IMR-90 (cell line): ENCODE data around the gene TOMM40L. TPM values are rescaled to one million over a fixed set of nuclear protein-coding genes. Genes with fewer than 3 reads are reported as not detected.

Source experiments
- ATAC-seq: fragments of 200-7000 bp; cut with Tn5 transposase; 2 replicates; pipeline ENCODE4 v1.9.1; 2020; ENCODE audit warnings: low read depth, mild to moderate bottlenecking, moderate library complexity
- BruUV-seq: library from RNA; stranded (reverse); fragments of 400-500 nt; replicated peaks from 2 replicates; lab custom pipeline; 2021; lab: Mats Ljungman, UMichigan
- CTCF ChIA-PET: fragments of 300-600 bp; formaldehyde crosslinking; extraction: SDS; loops from one replicate; lab custom pipeline; 2021; ENCODE audit warnings: antibody characterized with exemption; lab: Yijun Ruan, JAX
- POLR2A ChIA-PET: fragments of 300-600 bp; sonication (Branson Sonifier 250); formaldehyde crosslinking; loops from one replicate; lab custom pipeline; 2022; ENCODE audit warnings: antibody characterized with exemption; ENCODE audit not compliant: unreplicated experiment; lab: Charles Lee
- DNase-seq: peaks from one replicate; pipeline ENCODE4 v3.0.0; 2013
- H2AFZ ChIP-seq: replicated peaks from 2 replicates; pipeline ENCODE3; 2013; ENCODE audit warnings: low read length, mild to moderate bottlenecking; ENCODE audit not compliant: poor library complexity
- H2AK5ac ChIP-seq: 2 replicates; pipeline ENCODE4 v1.6.1; 2013; ENCODE audit warnings: low read depth, low read length, inconsistent platforms
- H2AK9ac ChIP-seq: replicated peaks from 2 replicates; pipeline ENCODE3; 2013; ENCODE audit warnings: mild to moderate bottlenecking, low read depth, low read length, moderate library complexity; ENCODE audit not compliant: poor library complexity
- H2BK120ac ChIP-seq: 2 replicates; pipeline ENCODE4 v1.6.1; 2013; ENCODE audit warnings: low read depth, low read length, inconsistent platforms
- H2BK15ac ChIP-seq: 3 replicates; pipeline ENCODE4 v1.6.1; 2013; ENCODE audit warnings: low read depth, low read length, inconsistent platforms
- H2BK20ac ChIP-seq: 2 replicates; pipeline ENCODE4 v1.6.1; 2013; ENCODE audit warnings: low read depth, mild to moderate bottlenecking, inconsistent platforms, low read length, moderate library complexity
- H2BK5ac ChIP-seq: 2 replicates; pipeline ENCODE4 v1.6.1; 2013; ENCODE audit warnings: mild to moderate bottlenecking, low read depth, low read length, inconsistent platforms; ENCODE audit not compliant: poor library complexity, severe bottlenecking
- H3K14ac ChIP-seq: replicated peaks from 2 replicates; pipeline ENCODE4 v1.6.1; 2013; ENCODE audit warnings: low read depth, low read length, inconsistent platforms
- H3K18ac ChIP-seq: 2 replicates; pipeline ENCODE4 v1.6.1; 2013; ENCODE audit warnings: low read depth, low read length, control low read depth
- H3K23ac ChIP-seq: 2 replicates; pipeline ENCODE4 v1.6.1; 2013; ENCODE audit warnings: low read depth, low read length, inconsistent platforms
- H3K27ac ChIP-seq: 2 replicates; pipeline ENCODE4 v1.5.1; 2013; ENCODE audit warnings: mild to moderate bottlenecking, control low read depth, low read length; ENCODE audit not compliant: insufficient read depth
- H3K27me3 ChIP-seq: 2 replicates; pipeline ENCODE4 v1.6.1; 2013; ENCODE audit warnings: low read length; ENCODE audit not compliant: control insufficient read depth, insufficient read depth
- H3K36me3 ChIP-seq: 2 replicates; pipeline ENCODE4 v1.6.1; 2013; ENCODE audit warnings: low read length, mixed read lengths; ENCODE audit not compliant: control insufficient read depth, insufficient read depth
- H3K4ac ChIP-seq: 2 replicates; pipeline ENCODE4 v1.6.1; 2013; ENCODE audit warnings: low read depth, low read length, inconsistent platforms
- H3K4me1 ChIP-seq: 2 replicates; pipeline ENCODE4 v1.6.1; 2013; ENCODE audit warnings: low read length, mixed read lengths; ENCODE audit not compliant: control insufficient read depth, insufficient read depth
- H3K4me2 ChIP-seq: 2 replicates; pipeline ENCODE4 v1.6.1; 2013; ENCODE audit warnings: low read depth, mild to moderate bottlenecking, control low read depth, low read length, moderate library complexity
- H3K4me3 ChIP-seq: 2 replicates; pipeline ENCODE4 v1.5.1; 2013; ENCODE audit warnings: low read depth, mild to moderate bottlenecking, control low read depth, low read length, moderate library complexity; ENCODE audit not compliant: insufficient read depth
- H3K56ac ChIP-seq: 2 replicates; pipeline ENCODE4 v1.6.1; 2013; ENCODE audit warnings: low read length, inconsistent platforms; ENCODE audit not compliant: insufficient read depth; ENCODE audit errors: extremely low read depth
- H3K79me1 ChIP-seq, 2 experiments: 2 replicates each; pipeline ENCODE4 v1.6.1; 2013; ENCODE audit warnings: low read length in 2 of 2, inconsistent platforms in 1 of 2, low read depth in 1 of 2
- H3K9ac ChIP-seq: 2 replicates; pipeline ENCODE4 v1.6.1; 2013; ENCODE audit warnings: low read depth, low read length, control low read depth
- H3K9me1 ChIP-seq: 2 replicates; pipeline ENCODE4 v1.6.1; 2013; ENCODE audit warnings: low read length, inconsistent platforms; ENCODE audit not compliant: insufficient read depth
- H3K9me3 ChIP-seq: 2 replicates; pipeline ENCODE4 v1.6.1; 2013; ENCODE audit warnings: low read length; ENCODE audit not compliant: control insufficient read depth, insufficient read depth
- H4K20me1 ChIP-seq: 2 replicates; pipeline ENCODE4 v1.6.1; 2013; ENCODE audit warnings: low read length, inconsistent platforms; ENCODE audit not compliant: insufficient read depth
- H4K5ac ChIP-seq: 2 replicates; pipeline ENCODE4 v1.6.1; 2013; ENCODE audit warnings: mild to moderate bottlenecking, low read depth, low read length, control low read depth
- H4K8ac ChIP-seq, 2 experiments: 2 replicates each; pipeline ENCODE4 v1.6.1; 2013; ENCODE audit warnings: low read depth in 2 of 2, low read length in 2 of 2, control low read depth in 1 of 2, inconsistent platforms in 1 of 2
- H4K91ac ChIP-seq: 2 replicates; pipeline ENCODE4 v1.6.1; 2013; ENCODE audit warnings: low read depth, low read length, inconsistent platforms; ENCODE audit not compliant: insufficient read depth
- CEBPB ChIP-seq: IDR thresholded peaks from 2 replicates; pipeline ENCODE4 v1.6.1; 2012; ENCODE audit warnings: low read depth, low read length, improper control_type of control experiment
- CHD1 ChIP-seq: IDR thresholded peaks from 2 replicates; pipeline ENCODE4 v1.6.1; 2012; ENCODE audit warnings: low read depth, low read length, improper control_type of control experiment
- RFX5 ChIP-seq: IDR thresholded peaks from 2 replicates; pipeline ENCODE4 v1.8.0; 2012; ENCODE audit warnings: low read depth, mild to moderate bottlenecking, low read length, moderate library complexity
- WGBS, 2 experiments: methylation state at CpG; one replicate each; pipeline versions ENCODE4 v1.1.5 to v1.1.7; 2013; ENCODE audit warnings: missing lambda C conversion rate in 2 of 2; ENCODE audit not compliant: insufficient read length in 1 of 2; ENCODE audit errors: extremely low coverage in 2 of 2; 5-methylcytosine and 5-hydroxymethylcytosine counted together
- dilution Hi-C: fragments of 300-500 bp; cut with HindIII; formaldehyde crosslinking; loops from one replicate; pipeline ENCODE4 v1.14.3; 2018; ENCODE audit warnings: low sequenced_read_pairs; ENCODE audit not compliant: unreplicated experiment
- in situ Hi-C: fragments of 300-500 bp; cut with MboI; formaldehyde crosslinking; loops from 3 replicates; pipeline ENCODE4 v1.14.3; 2019; ENCODE audit warnings: low sequenced_read_pairs, inconsistent platforms, mixed read lengths
- intact Hi-C: fragments of 100-400 bp; cut with micrococcal nuclease; formaldehyde crosslinking; loops from 2 replicates; pipeline ENCODE4 v1.10.0; 2022
- polyA plus RNA-seq, 3 experiments: library from polyadenylated mRNA; depleted of rRNA; stranded (reverse); fragments of >200 nt; gene quantifications; 2 replicates each; pipeline ENCODE4 v1.2.3, GENCODE V29; 2012; ENCODE audit warnings: low replicate concordance in 1 of 3
- total RNA-seq: library from RNA; depleted of rRNA; stranded (reverse); fragments of >200 nt; gene quantifications from 2 replicates; pipeline ENCODE4 v1.2.3, GENCODE V29; 2012

TOMM40L gene
- total and polyA plus RNA-seq, 2 of the 4 experiments (the other 2 are of a cell fraction) = 7.7 to 12.5 TPM

DNA sequence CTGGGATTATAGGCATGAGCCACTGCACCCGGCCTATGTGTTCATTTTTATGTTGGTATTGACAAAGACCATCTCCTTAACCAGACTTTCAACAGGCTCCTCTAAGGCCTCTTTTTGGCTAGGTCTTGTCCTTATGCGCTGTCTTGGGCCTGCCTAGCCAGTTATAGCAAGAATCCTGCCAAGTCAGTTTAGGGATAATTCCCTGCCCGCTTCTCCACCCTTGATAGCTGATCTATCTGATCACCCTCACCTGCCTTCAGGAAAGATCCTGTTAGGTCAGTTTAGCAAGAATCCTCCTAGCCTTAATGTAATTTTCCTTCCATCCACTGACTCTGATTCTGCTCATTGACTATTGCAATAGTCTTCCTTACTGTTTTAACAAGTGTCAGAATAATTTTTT, 46.2 kb upstream of the TOMM40L start:
- no peak for TF ChIP-seq CEBPB
- no peak for TF ChIP-seq RFX5
- no peak for TF ChIP-seq CHD1
- H3K4ac ChIP-seq = no peak overlapping the region
- no peak overlapping the region for H2AFZ ChIP-seq
- H2AK5ac ChIP-seq = no peak overlapping the region
- H2BK20ac ChIP-seq = no peak overlapping the region
- intact Hi-C loops = no loop called here
- no peak overlapping the region for H2BK5ac ChIP-seq
- no peak overlapping the region for H3K9ac ChIP-seq
- dilution Hi-C loops = no loop called here
- no peak overlapping the region for H3K14ac ChIP-seq
- no peak overlapping the region for H4K8ac ChIP-seq
- H4K20me1 ChIP-seq = no peaks in the 10 kb centered on the region
- no peak overlapping the region for H2BK120ac ChIP-seq
- ChIA-PET CTCF (interaction anchor here (0.7 kb wide), 1 partner anchor 1906 kb away, joined by 3 read pairs; no protein-coding TSS in a partner anchor), POLR2A (no interaction called here)
- H3K23ac ChIP-seq = no peak overlapping the region
- no peaks in the 10 kb centered on the region for H3K27me3 ChIP-seq
- H4K91ac ChIP-seq = no peak overlapping the region
- H3K4me2 ChIP-seq = no peak overlapping the region
- no peak overlapping the region for H3K56ac ChIP-seq
- no peak overlapping the region for H3K18ac ChIP-seq
- no peak overlapping the region for H3K27ac ChIP-seq
- no peak overlapping the region for H2BK15ac ChIP-seq
- no peak overlapping the region for H2AK9ac ChIP-seq
- peaks cover 11 to 21% of the 10 kb centered on the region in 2 experiments for H3K79me1 ChIP-seq
- peaks cover 8% of the 10 kb centered on the region for H3K36me3 ChIP-seq
- H3K9me3 ChIP-seq = no peaks in the 10 kb centered on the region
- no peak for ATAC-seq
- H3K9me1 ChIP-seq = peaks cover 7% of the 10 kb centered on the region; the same call in 1 of the 2 replicates
- no TSS peak for BruUV-seq
- peaks cover 8% of the 10 kb centered on the region for H3K4me1 ChIP-seq
- in situ Hi-C loops = no loop called here
- H4K5ac ChIP-seq = no peak overlapping the region
- 85% methylated on average over 2 of the region's 3 CpGs; no CpG with 5 or more reads in 1 of the 2 experiments for WGBS, 2 experiments
- no peak overlapping the region for H3K4me3 ChIP-seq
- DNase-seq = no peak
